DOHH2 (cell line): ENCODE data around the gene SLC6A3.

Experiments
- H3F3A ChIP-seq: fragments of 200-600 bp; sonication (generic), shearing (Covaris generic); 2 replicates; pipeline ENCODE4 v1.6.0; 2016; ENCODE audit warnings: antibody characterized with exemption, mild to moderate bottlenecking; ENCODE audit not compliant: control insufficient read depth, insufficient read depth
- H3K27ac ChIP-seq: fragments of 200-600 bp; sonication (generic); 2 replicates; pipeline ENCODE4 v1.5.1; 2014; ENCODE audit warnings: low read depth, mild to moderate bottlenecking, low read length, moderate library complexity
- H3K27me3 ChIP-seq: fragments of 200-600 bp; sonication (generic); 2 replicates; pipeline ENCODE4 v1.6.1; 2014; ENCODE audit warnings: mild to moderate bottlenecking, low read length, mixed read lengths; ENCODE audit not compliant: control insufficient read depth
- H3K36me3 ChIP-seq: fragments of 200-600 bp; sonication (generic); 2 replicates; pipeline ENCODE4 v1.6.1; 2014; ENCODE audit warnings: mild to moderate bottlenecking, low read length, moderate library complexity, mixed read lengths; ENCODE audit not compliant: control insufficient read depth
- H3K4me1 ChIP-seq: fragments of 200-600 bp; sonication (generic); 2 replicates; pipeline ENCODE4 v1.6.1; 2014; ENCODE audit warnings: mild to moderate bottlenecking, low read length, mixed read lengths; ENCODE audit not compliant: control insufficient read depth
- H3K4me2 ChIP-seq: fragments of 200-600 bp; sonication (generic); 2 replicates; pipeline ENCODE4 v1.6.0; 2014; ENCODE audit warnings: mild to moderate bottlenecking, low read length, moderate library complexity
- H3K4me3 ChIP-seq: fragments of 200-600 bp; sonication (generic); 2 replicates; pipeline ENCODE4 v1.5.1; 2014; ENCODE audit warnings: mild to moderate bottlenecking, low read length, mixed read lengths
- H3K79me2 ChIP-seq: fragments of 200-600 bp; sonication (generic); 2 replicates; pipeline ENCODE4 v1.6.1; 2014; ENCODE audit warnings: mild to moderate bottlenecking, low read length, mixed read lengths; ENCODE audit not compliant: control insufficient read depth
- H3K9me2 ChIP-seq: fragments of 200-600 bp; sonication (generic); replicated peaks from 2 replicates; pipeline ENCODE4 v1.6.1; 2014; ENCODE audit warnings: mild to moderate bottlenecking, low read length, mixed read lengths; ENCODE audit not compliant: control insufficient read depth
- H3K9me3 ChIP-seq: fragments of 200-600 bp; sonication (generic); 2 replicates; pipeline ENCODE4 v1.6.1; 2014; ENCODE audit warnings: antibody characterized with exemption, low read length, mixed read lengths; ENCODE audit not compliant: control insufficient read depth, insufficient read depth
- H4K20me1 ChIP-seq: fragments of 200-600 bp; sonication (generic); 2 replicates; pipeline ENCODE4 v1.6.0; 2014; ENCODE audit warnings: low read depth, mild to moderate bottlenecking, antibody characterized with exemption, low read length, moderate library complexity; ENCODE audit not compliant: control insufficient read depth, insufficient read depth
- EZH2phosphoT487 ChIP-seq: fragments of 200-600 bp; sonication (generic); IDR thresholded peaks from 2 replicates; pipeline ENCODE4 v1.6.1; 2017; ENCODE audit warnings: borderline replicate concordance, mild to moderate bottlenecking, antibody characterized with exemption, low read length, moderate library complexity, mixed read lengths
- TF ChIP-seq, protein P1 (sequence below): fragments of 200-600 bp; sonication (generic); IDR thresholded peaks from one replicate; pipeline ENCODE4 v1.5.1; 2014; ENCODE audit warnings: antibody characterized with exemption, mild to moderate bottlenecking, low read depth, low read length; ENCODE audit not compliant: poor library complexity, severe bottlenecking

Gene SLC6A3

DNA sequence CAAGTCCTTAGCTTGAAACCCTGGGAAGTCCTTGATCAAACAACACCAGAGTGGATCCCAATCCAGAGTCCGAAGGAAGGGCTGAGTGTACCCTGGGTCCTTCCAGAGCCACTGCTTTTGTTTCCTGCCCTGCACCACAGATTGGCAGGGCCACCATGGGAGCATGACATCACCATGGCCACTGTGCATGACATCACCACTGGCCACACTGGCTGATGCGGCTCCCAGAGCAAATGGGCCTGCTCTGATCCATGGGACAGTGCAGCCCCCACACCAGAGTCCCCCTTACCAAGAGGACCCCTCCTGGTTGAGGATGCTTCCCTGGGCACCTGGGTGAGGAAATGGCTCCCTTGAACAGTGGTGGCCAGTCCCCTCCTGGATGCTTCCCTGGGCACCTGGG is 9.9 kb downstream of the SLC6A3 start:
- no peak overlapping the region for H3K27ac ChIP-seq

DNA sequence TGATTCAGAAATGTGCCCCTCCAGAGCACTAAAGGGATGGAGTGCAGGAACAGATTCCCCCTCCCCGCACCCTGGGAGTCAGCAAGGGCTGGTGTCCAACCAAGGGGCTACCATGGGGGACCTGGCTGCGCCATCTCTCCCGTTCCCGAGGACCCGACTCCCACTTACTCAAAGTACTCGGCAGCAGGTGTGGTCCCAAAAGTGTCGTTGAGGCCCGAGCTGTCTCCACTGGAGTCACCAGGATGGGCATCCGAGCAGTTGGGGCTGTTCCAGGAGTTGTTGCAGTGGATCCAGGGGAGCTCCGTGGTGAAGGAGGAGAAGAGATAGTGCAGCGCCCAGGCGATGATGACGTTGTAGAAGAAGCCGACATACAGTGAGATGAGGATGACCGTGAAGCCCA is 12.9 kb downstream of the SLC6A3 start:
- Histone ChIP-seq H3K4me1 (no peaks in the 10 kb centered on the region), H4K20me1 (no peaks in the 10 kb centered on the region), H3K79me2 (no peaks in the 10 kb centered on the region), H3K9me2 (no peaks in the 10 kb centered on the region), H3K4me2 (no peak overlapping the region), H3K27me3 (no peaks in the 10 kb centered on the region), H3K4me3 (no peak overlapping the region), H3K9me3 (peaks cover 34% of the 10 kb centered on the region), H3K27ac (no peak overlapping the region), H3F3A (no peaks in the 10 kb centered on the region), H3K36me3 (no peaks in the 10 kb centered on the region)
- no peak for TF ChIP-seq EZH2phosphoT487
- TF ChIP-seq, protein P1, sequence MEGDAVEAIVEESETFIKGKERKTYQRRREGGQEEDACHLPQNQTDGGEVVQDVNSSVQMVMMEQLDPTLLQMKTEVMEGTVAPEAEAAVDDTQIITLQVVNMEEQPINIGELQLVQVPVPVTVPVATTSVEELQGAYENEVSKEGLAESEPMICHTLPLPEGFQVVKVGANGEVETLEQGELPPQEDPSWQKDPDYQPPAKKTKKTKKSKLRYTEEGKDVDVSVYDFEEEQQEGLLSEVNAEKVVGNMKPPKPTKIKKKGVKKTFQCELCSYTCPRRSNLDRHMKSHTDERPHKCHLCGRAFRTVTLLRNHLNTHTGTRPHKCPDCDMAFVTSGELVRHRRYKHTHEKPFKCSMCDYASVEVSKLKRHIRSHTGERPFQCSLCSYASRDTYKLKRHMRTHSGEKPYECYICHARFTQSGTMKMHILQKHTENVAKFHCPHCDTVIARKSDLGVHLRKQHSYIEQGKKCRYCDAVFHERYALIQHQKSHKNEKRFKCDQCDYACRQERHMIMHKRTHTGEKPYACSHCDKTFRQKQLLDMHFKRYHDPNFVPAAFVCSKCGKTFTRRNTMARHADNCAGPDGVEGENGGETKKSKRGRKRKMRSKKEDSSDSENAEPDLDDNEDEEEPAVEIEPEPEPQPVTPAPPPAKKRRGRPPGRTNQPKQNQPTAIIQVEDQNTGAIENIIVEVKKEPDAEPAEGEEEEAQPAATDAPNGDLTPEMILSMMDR, result no peak

More for the DNA sequence above, 9.9 kb downstream of the SLC6A3 start:
- Histone ChIP-seq H3F3A (no peaks in the 10 kb centered on the region), H4K20me1 (no peaks in the 10 kb centered on the region), H3K4me2 (no peak overlapping the region), H3K4me3 (no peak overlapping the region), H3K36me3 (no peaks in the 10 kb centered on the region), H3K9me2 (no peaks in the 10 kb centered on the region), H3K27me3 (no peaks in the 10 kb centered on the region), H3K79me2 (no peaks in the 10 kb centered on the region), H3K9me3 (peaks cover 17% of the 10 kb centered on the region; the same call in 1 of the 2 replicates), H3K4me1 (no peaks in the 10 kb centered on the region)
- TF ChIP-seq, protein P1, result no peak
- no peak for TF ChIP-seq EZH2phosphoT487

DNA sequence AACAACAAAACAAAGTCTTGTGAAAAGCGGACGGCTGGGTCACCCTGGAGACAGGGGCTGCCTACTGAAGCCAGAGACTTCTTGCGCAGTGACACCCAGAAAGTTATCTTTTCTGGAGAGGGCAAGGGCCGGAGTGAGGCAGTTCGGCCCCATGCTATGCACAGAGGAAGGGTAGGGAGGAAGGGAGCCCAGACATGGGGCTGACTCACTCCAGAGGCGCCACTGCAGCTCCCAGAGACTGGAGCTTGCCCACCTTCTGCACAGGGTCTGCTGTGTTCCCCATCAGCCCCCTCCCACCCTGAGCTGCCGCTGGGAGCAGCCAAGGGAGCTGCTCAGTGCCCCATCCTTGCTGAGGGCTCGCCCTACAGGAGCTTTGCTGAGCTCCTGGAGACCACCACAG is 13.3 kb downstream of the SLC6A3 start:
- Histone ChIP-seq H3K27me3 (no peaks in the 10 kb centered on the region), H3K9me3 (peaks cover 34% of the 10 kb centered on the region), H3K36me3 (no peaks in the 10 kb centered on the region), H3K9me2 (no peaks in the 10 kb centered on the region), H3K79me2 (no peaks in the 10 kb centered on the region), H3F3A (no peaks in the 10 kb centered on the region), H4K20me1 (no peaks in the 10 kb centered on the region), H3K27ac (no peak overlapping the region), H3K4me2 (no peak overlapping the region), H3K4me3 (no peak overlapping the region), H3K4me1 (no peaks in the 10 kb centered on the region)
- no peak for TF ChIP-seq EZH2phosphoT487
- TF ChIP-seq, protein P1, result no peak
